Right ventricle myocardium superior (tissue), 1 donor: Measurements from ENCODE around the gene TEX30. TPM values are rescaled to one million over a fixed set of nuclear protein-coding genes. Genes with fewer than 3 reads are reported as not detected.

Experiments used
- ATAC-seq: fragments of 200-7000 bp; cut with Tn5 transposase; one replicate; pipeline ENCODE4 v1.9.1; 2020; ENCODE audit warnings: mild to moderate bottlenecking; ENCODE audit not compliant: poor library complexity
- DNase-seq: peaks from one replicate; pipeline ENCODE4 v3.0.0-alpha.2; 2020
- intact Hi-C: fragments of 100-400 bp; cut with DNase I; formaldehyde crosslinking; loops from one replicate; pipeline ENCODE4 v1.11.2; 2022
- long read RNA-seq: library from polyadenylated mRNA; unstranded; transcript quantifications from one replicate; pipeline ENCODE4 v2.0.0, GENCODE V29; 2021
- total RNA-seq: library from RNA; stranded (reverse); fragmentation: NEBNext Ultra II Directional; extraction: Animal tissue kit (Norgen Biotek cat#: 25700); gene quantifications from one replicate; pipeline ENCODE4 v1.2.1, GENCODE V29; 2021
- donor health status: DM: no; HTN: yes; CAD: no; lungs with severe emphysema.

Gene TEX30
- total RNA-seq, result 7.8 TPM
- long read RNA-seq, transcript TEX30-206 (6 exons, 1,165 nt), result major isoform, 7 of 12 reads
- long read RNA-seq, partial matches to known transcripts, result 0 of 12 reads
- long read RNA-seq, other reads (novel, unspliced or antisense), result 4 of 12 reads

GRCh38 chr13:102773441-102774213, at the start of gene TEX30:
Gene TEX30, minus strand, starts transcription at chr13:102773786. Its CDS starts 3,760 bp downstream, at chr13:102770026.
- ATAC-seq (peak; percentile 100), DNase-seq (peak; percentile 91)
- intact Hi-C loops, result loop anchor here (10.0 kb wide), 1 partner anchor 71 kb away; the partner anchor contains the start of gene ERCC5

GRCh38 chr13:102817907-102818306, 44.3 kb upstream of the TEX30 start:
- intact Hi-C loops, result no loop called here
- no peak for DNase-seq
- ATAC-seq, result no peak

- DNase-seq, result no peak
- intact Hi-C loops, result no loop called here
- ATAC-seq, result no peak
Observed at GRCh38 chr13:102817241-102817640, 43.7 kb upstream of the TEX30 start.

- no peak for ATAC-seq
- no peak for DNase-seq
- intact Hi-C loops, result no loop called here
Observed at GRCh38 chr13:102816708-102817107, 43.1 kb upstream of the TEX30 start.

GRCh38 chr13:102815788-102816187, 42.2 kb upstream of the TEX30 start:
- ATAC-seq, result no peak
- intact Hi-C loops, result no loop called here
- no peak for DNase-seq

GRCh38 chr13:102814793-102815192, 41.2 kb upstream of the TEX30 start:
- intact Hi-C loops, result no loop called here
- ATAC-seq (no peak), DNase-seq (no peak)

GRCh38 chr13:102814025-102814607, 40.5 kb upstream of the TEX30 start:
- intact Hi-C loops, result no loop called here
- DNase-seq (no peak), ATAC-seq (no peak)

- no peak for ATAC-seq
- DNase-seq, result no peak
- intact Hi-C loops, result no loop called here
Observed at GRCh38 chr13:102812611-102813287, 39.2 kb upstream of the TEX30 start.

- DNase-seq (no peak), ATAC-seq (no peak)
- intact Hi-C loops, result no loop called here
Observed at GRCh38 chr13:102807699-102808098, 34.1 kb upstream of the TEX30 start.

- no peak for ATAC-seq
- intact Hi-C loops, result no loop called here
- DNase-seq, result no peak
Observed at GRCh38 chr13:102805680-102806079, 32.1 kb upstream of the TEX30 start.

GRCh38 chr13:102800145-102801041, 26.8 kb upstream of the TEX30 start:
- intact Hi-C loops, result no loop called here
- peak; percentile 90 for DNase-seq
- ATAC-seq, result peak; percentile 90

GRCh38 chr13:102799426-102800144, 26.0 kb upstream of the TEX30 start:
- intact Hi-C loops, result no loop called here
- DNase-seq, result peak; percentile 65
- ATAC-seq, result peak; percentile 42

GRCh38 chr13:102798581-102799425, 25.2 kb upstream of the TEX30 start, which contains the start of the genes BIVM and POGLUT2:
Gene BIVM, plus strand, starts transcription at chr13:102799119. Its CDS starts 8,149 bp downstream, at chr13:102807268.
Gene POGLUT2, minus strand, starts transcription at chr13:102798976. Its CDS starts 306 bp downstream, at chr13:102798670.
- intact Hi-C loops, result no loop called here
- DNase-seq (peak; percentile 93), ATAC-seq (peak; percentile 93)

GRCh38 chr13:102793611-102794355, 20.2 kb upstream of the TEX30 start:
- ATAC-seq (no peak), DNase-seq (no peak)

GRCh38 chr13:102792396-102792795, 18.8 kb upstream of the TEX30 start:
- intact Hi-C loops, result no loop called here

More at GRCh38 chr13:102793611-102794355, 20.2 kb upstream of the TEX30 start:
- intact Hi-C loops, result no loop called here

GRCh38 chr13:102788683-102789082, 15.1 kb upstream of the TEX30 start:
- intact Hi-C loops, result no loop called here
- no peak for ATAC-seq
- no peak for DNase-seq

More at GRCh38 chr13:102792396-102792795, 18.8 kb upstream of the TEX30 start:
- ATAC-seq, result no peak
- no peak for DNase-seq
